Endothelial cell (in vitro differentiated cells): Measurements from ENCODE around the gene TMEM141. TPM values are rescaled to one million over a fixed set of nuclear protein-coding genes. Genes with fewer than 3 reads are reported as not detected.
"Not testable (repeated sequence)": the region's sequence is repeated elsewhere in the genome, so short reads cannot be mapped to it uniquely, and the experiment has no call there.

Source experiments
- DNase-seq: peaks from one replicate; pipeline ENCODE4 v3.0.0; 2021; ENCODE audit warnings: low spot score
- H3K27ac Mint-ChIP-seq: one replicate; pipeline ENCODE4 v1.8.0; 2021; ENCODE audit warnings: mixed read lengths, inconsistent platforms; ENCODE audit not compliant: unreplicated experiment
- H3K27me3 Mint-ChIP-seq: one replicate; pipeline ENCODE4 v1.8.0; 2021; ENCODE audit warnings: mild to moderate bottlenecking, moderate library complexity, mixed read lengths, inconsistent platforms; ENCODE audit not compliant: unreplicated experiment
- H3K36me3 Mint-ChIP-seq: one replicate; pipeline ENCODE4 v1.8.0; 2021; ENCODE audit warnings: mild to moderate bottlenecking, low read depth, mixed read lengths, inconsistent platforms; ENCODE audit not compliant: unreplicated experiment
- H3K4me1 Mint-ChIP-seq: one replicate; pipeline ENCODE4 v1.8.0; 2021; ENCODE audit warnings: mild to moderate bottlenecking, mixed read lengths, inconsistent platforms; ENCODE audit not compliant: unreplicated experiment
- H3K4me3 Mint-ChIP-seq: one replicate; pipeline ENCODE4 v1.8.0; 2021; ENCODE audit warnings: mild to moderate bottlenecking, mixed read lengths, inconsistent platforms; ENCODE audit not compliant: unreplicated experiment
- H3K9me3 Mint-ChIP-seq: one replicate; pipeline ENCODE4 v1.8.0; 2021; ENCODE audit warnings: mixed read lengths, inconsistent platforms; ENCODE audit not compliant: unreplicated experiment
- CTCF ChIP-seq: fragments of 200-600 bp; sonication (generic); IDR thresholded peaks from one replicate; pipeline ENCODE4 v1.5.0; 2021; ENCODE audit warnings: antibody characterized with exemption; ENCODE audit not compliant: unreplicated experiment
- total RNA-seq: library from RNA; stranded (reverse); fragmentation: NEBNext Ultra II Directional; extraction: Animal tissue kit (Norgen Biotek cat#: 25700); gene quantifications from one replicate; pipeline ENCODE4 v1.2.1, GENCODE V29; 2021; ENCODE audit not compliant: unreplicated experiment

Gene TMEM141
- total RNA-seq, 1 donor from 2014 or later, result 73.0 TPM

- H3K27me3 Mint-ChIP-seq, result peaks cover 12% of the 10 kb centered on the region
These were observed 37.6 kb upstream of the TMEM141 start for GRCh38 chr9:136753371-136754058.

GRCh38 chr9:136754059-136754572 is 37.0 kb upstream of the TMEM141 start:
- TF ChIP-seq CTCF, result no peak
- peaks cover 7% of the 10 kb centered on the region for H3K36me3 Mint-ChIP-seq
- peaks cover 12% of the 10 kb centered on the region for H3K27me3 Mint-ChIP-seq
- no peak for DNase-seq
- H3K4me3 Mint-ChIP-seq, result no peak overlapping the region
- peaks cover 6% of the 10 kb centered on the region for H3K9me3 Mint-ChIP-seq
- H3K4me1 Mint-ChIP-seq, result no peaks in the 10 kb centered on the region
- no peak overlapping the region for H3K27ac Mint-ChIP-seq

More at GRCh38 chr9:136753371-136754058, 37.6 kb upstream of the TMEM141 start:
- Mint-ChIP-seq H3K27ac (no peak overlapping the region), H3K4me1 (no peaks in the 10 kb centered on the region), H3K9me3 (peaks cover 6% of the 10 kb centered on the region), H3K36me3 (peaks cover 7% of the 10 kb centered on the region), H3K4me3 (no peak overlapping the region)
- no peak for DNase-seq
- no peak for TF ChIP-seq CTCF

GRCh38 chr9:136754626-136755301 is 36.4 kb upstream of the TMEM141 start:
- H3K9me3 Mint-ChIP-seq, result peaks cover 6% of the 10 kb centered on the region
- peaks cover 10% of the 10 kb centered on the region for H3K27me3 Mint-ChIP-seq
- no peak for TF ChIP-seq CTCF

GRCh38 chr9:136755302-136756133 is 35.6 kb upstream of the TMEM141 start:
- H3K4me1 Mint-ChIP-seq, H3K4me3 Mint-ChIP-seq: not testable (repeated sequence)

More at GRCh38 chr9:136754626-136755301, 36.4 kb upstream of the TMEM141 start:
- Mint-ChIP-seq H3K4me1 (no peaks in the 10 kb centered on the region), H3K4me3 (no peak overlapping the region), H3K36me3 (peaks cover 7% of the 10 kb centered on the region), H3K27ac (no peak overlapping the region)
- DNase-seq, result no peak

GRCh38 chr9:136756134-136756438 is 35.1 kb upstream of the TMEM141 start:
- no peak for DNase-seq
- H3K27me3 Mint-ChIP-seq, result peaks cover 10% of the 10 kb centered on the region
- H3K27ac Mint-ChIP-seq, result no peak overlapping the region
- no peak overlapping the region for H3K4me3 Mint-ChIP-seq
- TF ChIP-seq CTCF, result no peak
- peaks cover 7% of the 10 kb centered on the region for H3K36me3 Mint-ChIP-seq
- no peaks in the 10 kb centered on the region for H3K4me1 Mint-ChIP-seq
- H3K9me3 Mint-ChIP-seq, result peaks cover 6% of the 10 kb centered on the region

More at GRCh38 chr9:136755302-136756133, 35.6 kb upstream of the TMEM141 start:
- H3K27me3 Mint-ChIP-seq, result peaks cover 10% of the 10 kb centered on the region
- H3K9me3 Mint-ChIP-seq, DNase-seq, H3K36me3 Mint-ChIP-seq, H3K27ac Mint-ChIP-seq: not testable (repeated sequence)
